ENCODE measurements around the gene UCN2.

Gene UCN2
- total RNA-seq: 0 to 0.11 (median 0) reads per million in 9 experiments

- DNase-seq (no peak), ATAC-seq (replicated peaks) (no peak)
- H3K4me1 Mint-ChIP-seq (ENCODE audit: low read depth in 2 of 2): peaks cover 19 to 20% of the 10 kb centered on the region in 2 donors
- H3K27me3 Mint-ChIP-seq: no peaks in the 10 kb centered on the region
- no peaks in the 10 kb centered on the region for H3K9me3 Mint-ChIP-seq
- H3K27ac Mint-ChIP-seq: peak within 1 kb of the TSS; percentile 87 to 89
- H3K36me3 Mint-ChIP-seq (ENCODE audit: insufficient read depth): peaks cover 2% of the 10 kb centered on the region
- H3K4me3 Mint-ChIP-seq: peak within 1 kb of the TSS; percentile 55 to 56
These were observed at the start of gene UCN2 for GRCh38 chr3:48563382-48563918. UCN2 (minus strand) TSS chr3:48563781; CDS start chr3:48563124, 657 bp downstream.

GRCh38 chr3:48612309-48612708 is 48.7 kb upstream of the UCN2 start:
- peaks cover 14% of the 10 kb centered on the region for H3K36me3 Mint-ChIP-seq (ENCODE audit: insufficient read depth)
- H3K27me3 Mint-ChIP-seq: no peaks in the 10 kb centered on the region
- no peak overlapping the region for H3K27ac Mint-ChIP-seq
- DNase-seq (no peak), ATAC-seq (replicated peaks) (no peak)
- peaks cover 8 to 13% of the 10 kb centered on the region in 2 donors for H3K4me1 Mint-ChIP-seq (ENCODE audit: low read depth in 2 of 2)
- H3K4me3 Mint-ChIP-seq: no peak overlapping the region
- no peaks in the 10 kb centered on the region for H3K9me3 Mint-ChIP-seq

GRCh38 chr3:48609088-48610005 is 45.8 kb upstream of the UCN2 start, which contains the start of gene UQCRC1:
UQCRC1 (minus strand) TSS chr3:48609646; CDS start chr3:48609620, 26 bp downstream.
- Mint-ChIP-seq H3K27ac (peak within 1 kb of the TSS; percentile 98 to 100), H3K4me3 (peak within 1 kb of the TSS; percentile 99 to 100), H3K9me3 (no peaks in the 10 kb centered on the region), H3K4me1 (ENCODE audit: low read depth in 2 of 2) (peaks cover 8 to 15% of the 10 kb centered on the region in 2 donors), H3K27me3 (no peaks in the 10 kb centered on the region), H3K36me3 (ENCODE audit: insufficient read depth) (peaks cover 26% of the 10 kb centered on the region)
- DNase-seq: peak; percentile 88 to 91 (median 89)
- ATAC-seq (replicated peaks): peak; percentile 98

GRCh38 chr3:48607519-48607918 is 43.9 kb upstream of the UCN2 start:
- H3K9me3 Mint-ChIP-seq: no peaks in the 10 kb centered on the region

GRCh38 chr3:48601622-48601994 is 38.0 kb upstream of the UCN2 start:
- Mint-ChIP-seq H3K36me3 (ENCODE audit: insufficient read depth) (peaks cover 45% of the 10 kb centered on the region), H3K4me3 (no peak overlapping the region), H3K27ac (no peak overlapping the region), H3K9me3 (no peaks in the 10 kb centered on the region), H3K27me3 (peaks cover 0 to under 1% of the 10 kb centered on the region in 2 donors), H3K4me1 (ENCODE audit: low read depth in 2 of 2) (peaks cover 0 to 4% of the 10 kb centered on the region in 2 donors)
- no peak for ATAC-seq (replicated peaks)
- DNase-seq: no peak

More at GRCh38 chr3:48607519-48607918, 43.9 kb upstream of the UCN2 start:
- Mint-ChIP-seq H3K27ac (peak overlapping the region; percentile 26 to 100), H3K4me3 (peak overlapping the region in 1 of 2 donors; percentile 100), H3K4me1 (ENCODE audit: low read depth in 2 of 2) (peaks cover 8 to 17% of the 10 kb centered on the region in 2 donors), H3K36me3 (ENCODE audit: insufficient read depth) (peaks cover 31% of the 10 kb centered on the region), H3K27me3 (no peaks in the 10 kb centered on the region)
- DNase-seq: no peak
- no peak for ATAC-seq (replicated peaks)

GRCh38 chr3:48600711-48601621 is 37.4 kb upstream of the UCN2 start:
- no peak for ATAC-seq (replicated peaks)
- Mint-ChIP-seq H3K36me3 (ENCODE audit: insufficient read depth) (peaks cover 45% of the 10 kb centered on the region), H3K27ac (no peak overlapping the region)

GRCh38 chr3:48599509-48600285 is 36.1 kb upstream of the UCN2 start:
- Mint-ChIP-seq H3K4me1 (ENCODE audit: low read depth in 2 of 2) (peaks cover 4 to 5% of the 10 kb centered on the region in 2 donors), H3K36me3 (ENCODE audit: insufficient read depth) (peaks cover 41% of the 10 kb centered on the region), H3K27ac (peak overlapping the region in 1 of 2 donors; percentile 64), H3K27me3 (peaks cover 7 to 16% of the 10 kb centered on the region in 2 donors), H3K4me3 (no peak overlapping the region), H3K9me3 (no peaks in the 10 kb centered on the region)
- DNase-seq (no peak), ATAC-seq (replicated peaks) (no peak)

More at GRCh38 chr3:48600711-48601621, 37.4 kb upstream of the UCN2 start:
- DNase-seq: no peak
- no peak overlapping the region for H3K4me3 Mint-ChIP-seq
- peaks cover 3 to 4% of the 10 kb centered on the region in 2 donors for H3K4me1 Mint-ChIP-seq (ENCODE audit: low read depth in 2 of 2)
- H3K27me3 Mint-ChIP-seq: peaks cover 4 to 7% of the 10 kb centered on the region in 2 donors
- no peaks in the 10 kb centered on the region for H3K9me3 Mint-ChIP-seq

GRCh38 chr3:48599077-48599501 is 35.5 kb upstream of the UCN2 start:
- ATAC-seq (replicated peaks) (no peak), DNase-seq (no peak)
- Mint-ChIP-seq H3K4me3 (no peak overlapping the region), H3K36me3 (ENCODE audit: insufficient read depth) (peaks cover 40% of the 10 kb centered on the region), H3K4me1 (ENCODE audit: low read depth in 2 of 2) (peaks cover 4 to 6% of the 10 kb centered on the region in 2 donors), H3K9me3 (no peaks in the 10 kb centered on the region), H3K27ac (peak overlapping the region in 1 of 2 donors; percentile 64), H3K27me3 (peaks cover 12 to 22% of the 10 kb centered on the region in 2 donors)

- H3K27me3 Mint-ChIP-seq: peaks cover 12 to 28% of the 10 kb centered on the region in 2 donors
- H3K27ac Mint-ChIP-seq: no peak overlapping the region
These were observed 34.9 kb upstream of the UCN2 start for GRCh38 chr3:48598323-48599076.

GRCh38 chr3:48597408-48597800 is 33.8 kb upstream of the UCN2 start:
- no peak overlapping the region for H3K4me3 Mint-ChIP-seq
- no peaks in the 10 kb centered on the region for H3K9me3 Mint-ChIP-seq
- ATAC-seq (replicated peaks) (no peak), DNase-seq (no peak)
- H3K4me1 Mint-ChIP-seq (ENCODE audit: low read depth in 2 of 2): peaks cover 4% of the 10 kb centered on the region in 2 donors
- H3K27me3 Mint-ChIP-seq: peaks cover 19 to 39% of the 10 kb centered on the region in 2 donors
- peaks cover 36% of the 10 kb centered on the region for H3K36me3 Mint-ChIP-seq (ENCODE audit: insufficient read depth)
- H3K27ac Mint-ChIP-seq: peak overlapping the region in 1 of 2 donors; percentile 33

More at GRCh38 chr3:48598323-48599076, 34.9 kb upstream of the UCN2 start:
- no peak overlapping the region for H3K4me3 Mint-ChIP-seq
- DNase-seq: no peak
- H3K9me3 Mint-ChIP-seq: no peaks in the 10 kb centered on the region
- H3K4me1 Mint-ChIP-seq (ENCODE audit: low read depth in 2 of 2): peaks cover 4 to 6% of the 10 kb centered on the region in 2 donors
- peaks cover 40% of the 10 kb centered on the region for H3K36me3 Mint-ChIP-seq (ENCODE audit: insufficient read depth)
- ATAC-seq (replicated peaks): no peak

- H3K4me1 Mint-ChIP-seq (ENCODE audit: low read depth in 2 of 2): peaks cover 4% of the 10 kb centered on the region in 2 donors
- H3K4me3 Mint-ChIP-seq: no peak overlapping the region
- H3K27ac Mint-ChIP-seq: peak overlapping the region in 1 of 2 donors; percentile 33
- H3K9me3 Mint-ChIP-seq: no peaks in the 10 kb centered on the region
- DNase-seq: no peak
- H3K27me3 Mint-ChIP-seq: peaks cover 21 to 42% of the 10 kb centered on the region in 2 donors
- peaks cover 30% of the 10 kb centered on the region for H3K36me3 Mint-ChIP-seq (ENCODE audit: insufficient read depth)
- no peak for ATAC-seq (replicated peaks)
These were observed 33.3 kb upstream of the UCN2 start for GRCh38 chr3:48596676-48597407.
